PFSK-1 (cell line): ENCODE measurements around the gene GPR142.

Experiments used
- FOXP2 ChIP-seq: optimal IDR thresholded peaks from 2 replicates; pipeline ENCODE3; 2011; ENCODE audit warnings: borderline replicate concordance, control low read depth, inconsistent platforms; ENCODE audit not compliant: insufficient read depth; ENCODE audit errors: extremely low read length, extremely low read depth
- POLR2AphosphoS5 ChIP-seq: IDR thresholded peaks from 2 replicates; pipeline ENCODE4 v1.6.1; 2012; ENCODE audit warnings: low read depth, mild to moderate bottlenecking, control low read depth, low read length, moderate library complexity
- REST ChIP-seq, 2 experiments: IDR thresholded peaks; 2 replicates each; pipeline versions ENCODE4 v1.6.1 to v1.8.0; 2011 to 2012; ENCODE audit warnings: low read depth in 2 of 2, low read length in 2 of 2, control low read depth in 1 of 2, inconsistent platforms in 1 of 2, mild to moderate bottlenecking in 1 of 2, moderate library complexity in 1 of 2; ENCODE audit not compliant: insufficient read depth in 1 of 2
- SIN3A ChIP-seq: IDR thresholded peaks from 2 replicates; pipeline ENCODE4 v1.6.1; 2012; ENCODE audit warnings: mild to moderate bottlenecking, low read length, moderate library complexity, borderline replicate concordance; ENCODE audit not compliant: insufficient read depth
- TAF1 ChIP-seq: IDR thresholded peaks from 2 replicates; pipeline ENCODE4 v1.6.1; 2012; ENCODE audit warnings: low read length, control low read depth, borderline replicate concordance; ENCODE audit not compliant: insufficient read depth

The GPR142 gene

GRCh38 chr17:74410001-74410443 lies 42.7 kb downstream of the GPR142 start:
- TF ChIP-seq SIN3A: no peak
- no peak for TF ChIP-seq POLR2AphosphoS5

- TF ChIP-seq TAF1: no peak
- TF ChIP-seq SIN3A: no peak
- TF ChIP-seq REST (IDR thresholded peaks at IDR 0.05; ENCODE audit: insufficient read depth in 1 of 2, low read depth in 2 of 2, low read length in 2 of 2): no peak
- TF ChIP-seq POLR2AphosphoS5: no peak
- no peak for TF ChIP-seq FOXP2
Observed at GRCh38 chr17:74412581-74412980, 45.3 kb downstream of the GPR142 start.

GRCh38 chr17:74413491-74413890 lies 46.2 kb downstream of the GPR142 start:
- TF ChIP-seq SIN3A (no peak), TAF1 (no peak), FOXP2 (no peak), REST (IDR thresholded peaks at IDR 0.05; ENCODE audit: insufficient read depth in 1 of 2, low read depth in 2 of 2, low read length in 2 of 2) (no peak), POLR2AphosphoS5 (no peak)

- TF ChIP-seq REST (IDR thresholded peaks at IDR 0.05; ENCODE audit: insufficient read depth in 1 of 2, low read depth in 2 of 2, low read length in 2 of 2) (no peak), POLR2AphosphoS5 (no peak), TAF1 (no peak), SIN3A (no peak), FOXP2 (no peak)
Observed at GRCh38 chr17:74414510-74414909, 47.2 kb downstream of the GPR142 start.

- TF ChIP-seq REST (IDR thresholded peaks at IDR 0.05; ENCODE audit: insufficient read depth in 1 of 2, low read depth in 2 of 2, low read length in 2 of 2) (no peak), FOXP2 (no peak), POLR2AphosphoS5 (no peak), TAF1 (no peak), SIN3A (no peak)
Observed at GRCh38 chr17:74415608-74416396, 48.5 kb downstream of the GPR142 start.
